Esophagus squamous epithelium (tissue), 4 donors: ENCODE measurements around the gene REG4.

Experiments
- CTCF ChIP-seq, 6 experiments: fragments of 450-650 bp in 4 of 6; fragments of 200-600 bp in 2 of 6; sonication (generic) in 2 of 6; IDR thresholded peaks; one replicate each; pipeline ENCODE4 v1.5.1; 2016 to 2019; ENCODE audit warnings: antibody characterized with exemption in 6 of 6, mild to moderate bottlenecking in 4 of 6, moderate library complexity in 4 of 6
- POLR2A ChIP-seq, 4 donors: fragments of 450-650 bp; IDR thresholded peaks; one replicate each; pipeline ENCODE4 v1.6.1; 2017; ENCODE audit warnings: antibody characterized with exemption in 4 of 4, mild to moderate bottlenecking in 4 of 4, moderate library complexity in 3 of 4

- TF ChIP-seq CTCF (IDR thresholded peaks at IDR 0.05), result no peak
- TF ChIP-seq POLR2A (IDR thresholded peaks at IDR 0.05), result no peak
Observed at GRCh38 chr1:119767486-119767885, 43.8 kb downstream of the REG4 start.
